ENCODE results near the gene ABHD16A. TPM values are rescaled to one million over a fixed set of nuclear protein-coding genes. Genes with fewer than 3 reads are reported as not detected.
"Not testable (repeated sequence)": the region's sequence is repeated elsewhere in the genome, so short reads cannot be mapped to it uniquely, and the experiment has no call there.

The ABHD16A gene
- total RNA-seq, 1 donor from 2014 or later, result 45.7 TPM

- H3K27me3 Mint-ChIP-seq (ENCODE audit: insufficient read depth), result peaks cover 6% of the 10 kb centered on the region
- intact Hi-C loops (cut with micrococcal nuclease), result no loop called here
- H3K9me3 Mint-ChIP-seq, result no peaks in the 10 kb centered on the region
- peaks cover 5% of the 10 kb centered on the region for H3K4me1 Mint-ChIP-seq (ENCODE audit: low read depth)
- no peak overlapping the region for H3K4me3 Mint-ChIP-seq
- H3K27ac Mint-ChIP-seq, result no peak overlapping the region
- DNase-seq (ENCODE audit: low spot score), result no peak
- no peaks in the 10 kb centered on the region for H3K36me3 Mint-ChIP-seq (ENCODE audit: low read depth)
These were observed 14.5 kb upstream of the ABHD16A start for GRCh38 chr6:31717499-31718222.

GRCh38 chr6:31715022-31715958 lies 12.2 kb upstream of the ABHD16A start, which contains the start of gene LY6G6D:
LY6G6D (plus strand) TSS chr6:31715348; CDS start chr6:31715356, 8 bp downstream.
- intact Hi-C loops (cut with micrococcal nuclease), result no loop called here
- H3K9me3 Mint-ChIP-seq, result no peaks in the 10 kb centered on the region
- peaks cover 15% of the 10 kb centered on the region for H3K4me1 Mint-ChIP-seq (ENCODE audit: low read depth)
- H3K27ac Mint-ChIP-seq, result no peak within 1 kb of the TSS
- no peak for DNase-seq (ENCODE audit: low spot score)
- no peaks in the 10 kb centered on the region for H3K36me3 Mint-ChIP-seq (ENCODE audit: low read depth)
- no peak within 1 kb of the TSS for H3K4me3 Mint-ChIP-seq
- H3K27me3 Mint-ChIP-seq (ENCODE audit: insufficient read depth), result peaks cover 10% of the 10 kb centered on the region

DNA sequence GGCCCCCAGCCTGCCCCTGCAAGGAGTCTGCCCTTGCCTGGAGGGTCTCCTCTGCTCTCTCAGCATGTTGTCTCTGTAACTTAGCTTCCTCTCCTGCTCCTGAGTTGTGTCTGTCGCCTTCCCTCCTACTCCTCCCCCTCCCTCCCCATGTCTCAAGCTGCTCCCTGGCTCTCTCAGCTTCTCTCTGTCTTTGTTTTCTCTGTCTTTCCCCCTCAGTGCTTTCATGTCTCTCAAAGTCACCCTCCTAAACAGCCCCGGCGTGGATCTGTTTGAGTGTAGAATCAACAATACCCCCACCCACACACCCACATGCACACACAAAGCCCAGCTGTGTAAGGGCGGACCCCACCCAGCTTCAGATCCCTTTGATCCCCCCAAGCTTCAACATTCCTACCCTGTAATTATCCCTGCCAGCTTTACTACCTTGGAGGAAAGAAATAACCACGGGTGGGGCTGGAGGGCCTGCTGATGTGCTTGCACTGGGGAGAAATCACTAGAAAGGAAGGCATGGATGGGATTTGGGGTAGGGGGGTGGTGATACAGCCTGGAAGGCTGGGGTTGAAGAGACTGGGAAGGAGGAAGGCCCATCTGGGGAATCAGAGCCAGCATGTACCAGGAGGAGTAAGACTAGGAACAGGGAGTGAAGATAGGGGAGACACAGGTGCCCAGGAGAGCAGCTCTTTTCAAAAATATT lies 11.0 kb upstream of the ABHD16A start:
- intact Hi-C loops (cut with micrococcal nuclease), result no loop called here

DNA sequence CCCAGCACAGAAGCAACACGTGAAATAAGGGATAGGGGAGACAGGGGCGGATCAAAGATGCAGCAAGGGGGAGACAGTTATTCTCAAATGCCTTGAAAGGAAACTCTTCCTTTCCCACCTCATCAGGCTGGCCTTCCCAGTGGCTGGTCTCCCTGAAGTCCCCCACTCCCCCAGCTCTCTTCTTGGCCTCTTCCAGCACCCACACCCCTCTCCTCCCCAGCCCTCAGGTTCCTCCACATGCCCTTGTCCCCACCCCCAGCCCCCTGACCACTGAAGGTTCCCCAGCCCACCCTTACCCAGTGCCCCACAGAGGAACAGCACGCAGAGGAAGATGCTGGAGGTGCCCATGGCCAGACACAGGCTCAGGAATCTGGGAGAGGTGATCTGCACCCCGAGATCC lies 10.3 kb upstream of the ABHD16A start:
- no peaks in the 10 kb centered on the region for H3K36me3 Mint-ChIP-seq (ENCODE audit: low read depth)
- no peak overlapping the region for H3K27ac Mint-ChIP-seq
- peaks cover 10% of the 10 kb centered on the region for H3K27me3 Mint-ChIP-seq (ENCODE audit: insufficient read depth)
- DNase-seq (ENCODE audit: low spot score), result no peak
- no peak overlapping the region for H3K4me3 Mint-ChIP-seq
- intact Hi-C loops (cut with micrococcal nuclease), result no loop called here
- H3K4me1 Mint-ChIP-seq (ENCODE audit: low read depth), result peaks cover 15% of the 10 kb centered on the region
- H3K9me3 Mint-ChIP-seq, result no peaks in the 10 kb centered on the region

More for the DNA sequence above, 11.0 kb upstream of the ABHD16A start:
- H3K36me3 Mint-ChIP-seq (ENCODE audit: low read depth), result no peaks in the 10 kb centered on the region
- peaks cover 15% of the 10 kb centered on the region for H3K4me1 Mint-ChIP-seq (ENCODE audit: low read depth)
- no peak overlapping the region for H3K4me3 Mint-ChIP-seq
- H3K9me3 Mint-ChIP-seq, result no peaks in the 10 kb centered on the region
- no peak overlapping the region for H3K27ac Mint-ChIP-seq
- no peak for DNase-seq (ENCODE audit: low spot score)
- H3K27me3 Mint-ChIP-seq (ENCODE audit: insufficient read depth), result peaks cover 10% of the 10 kb centered on the region

DNA sequence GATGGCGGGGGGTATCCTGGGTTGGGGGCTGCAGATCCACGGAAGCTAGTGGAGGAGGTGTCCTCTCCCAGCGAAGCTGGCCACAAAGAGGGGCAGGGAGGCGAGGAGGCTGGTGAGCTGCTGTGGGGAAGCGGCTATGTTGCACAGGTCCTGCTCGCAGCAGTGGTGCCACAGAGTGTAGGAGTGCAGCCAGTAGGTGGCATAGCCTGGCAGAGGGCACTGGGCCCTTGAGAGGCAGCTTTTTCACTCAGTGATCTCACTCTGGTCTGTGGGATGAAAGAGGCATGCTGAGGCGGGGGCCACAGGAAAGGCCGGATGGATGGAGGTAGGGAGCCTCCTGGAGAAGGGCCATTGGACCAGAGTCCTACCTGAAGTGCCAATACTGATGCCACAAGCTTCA lies 9.2 kb upstream of the ABHD16A start:
- peaks cover 15% of the 10 kb centered on the region for H3K4me1 Mint-ChIP-seq (ENCODE audit: low read depth)
- DNase-seq (ENCODE audit: low spot score), result no peak
- H3K27me3 Mint-ChIP-seq (ENCODE audit: insufficient read depth), result peaks cover 10% of the 10 kb centered on the region
- H3K4me3 Mint-ChIP-seq, result no peak overlapping the region
- H3K9me3 Mint-ChIP-seq, result no peaks in the 10 kb centered on the region
- H3K27ac Mint-ChIP-seq, result no peak overlapping the region
- no peaks in the 10 kb centered on the region for H3K36me3 Mint-ChIP-seq (ENCODE audit: low read depth)
- intact Hi-C loops (cut with micrococcal nuclease), result no loop called here

DNA sequence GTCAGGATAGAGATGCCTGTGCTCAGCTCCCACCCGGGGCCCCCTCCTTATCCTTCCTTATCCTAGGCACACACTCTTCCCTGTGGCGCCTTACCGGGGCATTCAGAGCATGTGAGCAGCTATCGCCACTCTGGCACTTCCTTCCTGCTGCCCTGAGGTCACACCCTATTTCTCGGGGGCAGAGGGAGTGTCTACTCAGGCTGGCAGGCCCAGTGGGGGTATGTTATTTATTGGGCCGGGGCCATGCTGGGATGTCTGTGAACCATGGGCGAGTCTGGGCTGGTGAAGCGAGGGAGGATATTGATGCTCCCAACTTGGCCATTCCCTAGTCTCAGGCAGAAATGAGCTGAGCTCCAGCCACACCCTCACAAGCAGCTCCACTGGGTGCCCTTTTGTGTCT lies 8.1 kb upstream of the ABHD16A start:
- peaks cover 10% of the 10 kb centered on the region for H3K27me3 Mint-ChIP-seq (ENCODE audit: insufficient read depth)
- no peak overlapping the region for H3K27ac Mint-ChIP-seq
- no peaks in the 10 kb centered on the region for H3K9me3 Mint-ChIP-seq
- DNase-seq (ENCODE audit: low spot score), result no peak
- H3K36me3 Mint-ChIP-seq (ENCODE audit: low read depth), result no peaks in the 10 kb centered on the region
- intact Hi-C loops (cut with micrococcal nuclease), result no loop called here
- H3K4me3 Mint-ChIP-seq, result no peak overlapping the region
- H3K4me1 Mint-ChIP-seq (ENCODE audit: low read depth), result peaks cover 15% of the 10 kb centered on the region

DNA sequence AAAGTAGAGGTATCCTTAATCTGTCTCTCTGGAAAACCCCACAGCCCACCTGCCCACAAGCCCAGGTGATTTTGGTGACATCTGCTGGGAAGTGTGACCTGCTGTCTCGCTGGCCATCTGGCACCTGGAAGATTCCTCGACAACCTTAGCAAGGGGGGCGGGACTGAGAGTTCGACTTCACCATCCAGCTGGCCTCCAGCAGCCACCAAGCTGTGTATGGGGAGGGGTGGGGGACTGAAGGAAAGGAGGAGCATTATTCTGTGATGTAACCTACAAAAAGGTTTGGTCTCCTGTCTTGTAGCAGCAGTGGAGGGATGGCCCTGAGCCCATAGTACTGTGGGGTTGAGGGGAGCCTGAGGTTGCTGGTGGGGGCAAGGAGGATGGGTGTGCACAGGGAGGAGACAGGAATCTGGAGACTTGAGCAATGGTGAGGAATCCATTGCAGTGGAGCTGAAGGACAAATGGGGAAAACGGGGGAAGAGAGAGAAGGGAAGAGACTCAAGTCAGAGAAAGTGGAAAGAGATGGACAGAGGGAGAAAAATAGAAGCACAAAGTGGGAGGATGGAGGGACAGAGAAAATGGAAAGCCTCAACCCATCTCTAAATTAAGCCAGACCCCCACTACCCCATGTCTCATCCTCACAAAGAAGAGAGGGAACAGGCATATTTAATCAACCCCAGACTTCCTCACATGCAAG lies 7.5 kb upstream of the ABHD16A start:
- Mint-ChIP-seq H3K9me3 (no peaks in the 10 kb centered on the region), H3K4me1 (ENCODE audit: low read depth) (peaks cover 15% of the 10 kb centered on the region), H3K27ac (no peak overlapping the region), H3K36me3 (ENCODE audit: low read depth) (no peaks in the 10 kb centered on the region), H3K27me3 (ENCODE audit: insufficient read depth) (peaks cover 10% of the 10 kb centered on the region), H3K4me3 (no peak overlapping the region)
- intact Hi-C loops (cut with micrococcal nuclease), result no loop called here
- no peak for DNase-seq (ENCODE audit: low spot score)

- intact Hi-C loops (cut with micrococcal nuclease); H3K9me3 Mint-ChIP-seq; H3K36me3 Mint-ChIP-seq (ENCODE audit: low read depth); DNase-seq (ENCODE audit: low spot score); H3K27ac Mint-ChIP-seq; H3K4me3 Mint-ChIP-seq; H3K27me3 Mint-ChIP-seq (ENCODE audit: insufficient read depth): not testable (repeated sequence)
- peaks cover 14% of the 10 kb centered on the region for H3K4me1 Mint-ChIP-seq (ENCODE audit: low read depth)
These were observed 6.0 kb upstream of the ABHD16A start for GRCh38 chr6:31709157-31709556.

DNA sequence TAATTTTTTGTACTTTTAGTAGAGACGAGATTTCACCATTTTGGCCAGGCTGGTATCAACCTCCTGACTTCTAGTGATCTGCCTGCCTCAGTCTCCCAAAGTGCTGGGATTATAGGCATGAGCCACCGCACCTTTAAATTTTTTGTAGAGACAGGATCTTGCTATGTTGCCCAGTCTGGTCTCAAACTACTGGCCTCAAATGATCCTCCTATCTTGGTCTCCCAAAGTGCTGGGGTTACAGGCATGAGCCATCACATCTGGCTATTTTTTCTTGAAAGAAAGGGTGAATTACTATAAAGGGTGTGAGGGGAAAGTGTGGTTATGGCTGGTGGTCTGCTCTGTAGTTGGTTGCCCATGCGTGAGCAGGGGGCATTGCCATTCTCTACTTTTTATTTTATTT lies 5.1 kb upstream of the ABHD16A start:
- intact Hi-C loops (cut with micrococcal nuclease), result no loop called here

GRCh38 chr6:31707701-31708100 lies 4.6 kb upstream of the ABHD16A start:
- no peak overlapping the region for H3K27ac Mint-ChIP-seq
- no peak for DNase-seq (ENCODE audit: low spot score)
- H3K9me3 Mint-ChIP-seq, result no peaks in the 10 kb centered on the region
- H3K27me3 Mint-ChIP-seq (ENCODE audit: insufficient read depth), result peaks cover 4% of the 10 kb centered on the region
- H3K4me1 Mint-ChIP-seq (ENCODE audit: low read depth), result peaks cover 15% of the 10 kb centered on the region
- intact Hi-C loops (cut with micrococcal nuclease), result no loop called here
- no peak overlapping the region for H3K4me3 Mint-ChIP-seq
- H3K36me3 Mint-ChIP-seq (ENCODE audit: low read depth), result peaks cover 2% of the 10 kb centered on the region

More for the DNA sequence above, 5.1 kb upstream of the ABHD16A start:
- H3K9me3 Mint-ChIP-seq, result no peaks in the 10 kb centered on the region
- no peak for DNase-seq (ENCODE audit: low spot score)
- no peak overlapping the region for H3K4me3 Mint-ChIP-seq
- peaks cover 2% of the 10 kb centered on the region for H3K36me3 Mint-ChIP-seq (ENCODE audit: low read depth)
- H3K4me1 Mint-ChIP-seq (ENCODE audit: low read depth), result peaks cover 13% of the 10 kb centered on the region
- no peak overlapping the region for H3K27ac Mint-ChIP-seq
- H3K27me3 Mint-ChIP-seq (ENCODE audit: insufficient read depth), result peaks cover 4% of the 10 kb centered on the region

GRCh38 chr6:31706599-31706998 lies 3.5 kb upstream of the ABHD16A start, which contains the start of gene LY6G6F:
LY6G6F (plus strand) TSS chr6:31706866; CDS start chr6:31706907, 41 bp downstream.
- DNase-seq (ENCODE audit: low spot score), result no peak
- no peaks in the 10 kb centered on the region for H3K27me3 Mint-ChIP-seq (ENCODE audit: insufficient read depth)
- no peaks in the 10 kb centered on the region for H3K9me3 Mint-ChIP-seq
- H3K36me3 Mint-ChIP-seq (ENCODE audit: low read depth), result peaks cover 5% of the 10 kb centered on the region
- H3K4me3 Mint-ChIP-seq, result no peak within 1 kb of the TSS
- intact Hi-C loops (cut with micrococcal nuclease), result no loop called here
- peaks cover 23% of the 10 kb centered on the region for H3K4me1 Mint-ChIP-seq (ENCODE audit: low read depth)
- H3K27ac Mint-ChIP-seq, result no peak within 1 kb of the TSS

GRCh38 chr6:31705931-31706330 lies 2.8 kb upstream of the ABHD16A start:
- H3K4me1 Mint-ChIP-seq (ENCODE audit: low read depth), result peaks cover 25% of the 10 kb centered on the region
- peaks cover 8% of the 10 kb centered on the region for H3K36me3 Mint-ChIP-seq (ENCODE audit: low read depth)
- H3K27ac Mint-ChIP-seq, result no peak overlapping the region
- intact Hi-C loops (cut with micrococcal nuclease), result no loop called here
- no peaks in the 10 kb centered on the region for H3K27me3 Mint-ChIP-seq (ENCODE audit: insufficient read depth)
- no peak for DNase-seq (ENCODE audit: low spot score)
- H3K9me3 Mint-ChIP-seq, result no peaks in the 10 kb centered on the region
- H3K4me3 Mint-ChIP-seq, result no peak overlapping the region
